Measurements from ENCODE around the gene CALCOCO1.

DNA sequence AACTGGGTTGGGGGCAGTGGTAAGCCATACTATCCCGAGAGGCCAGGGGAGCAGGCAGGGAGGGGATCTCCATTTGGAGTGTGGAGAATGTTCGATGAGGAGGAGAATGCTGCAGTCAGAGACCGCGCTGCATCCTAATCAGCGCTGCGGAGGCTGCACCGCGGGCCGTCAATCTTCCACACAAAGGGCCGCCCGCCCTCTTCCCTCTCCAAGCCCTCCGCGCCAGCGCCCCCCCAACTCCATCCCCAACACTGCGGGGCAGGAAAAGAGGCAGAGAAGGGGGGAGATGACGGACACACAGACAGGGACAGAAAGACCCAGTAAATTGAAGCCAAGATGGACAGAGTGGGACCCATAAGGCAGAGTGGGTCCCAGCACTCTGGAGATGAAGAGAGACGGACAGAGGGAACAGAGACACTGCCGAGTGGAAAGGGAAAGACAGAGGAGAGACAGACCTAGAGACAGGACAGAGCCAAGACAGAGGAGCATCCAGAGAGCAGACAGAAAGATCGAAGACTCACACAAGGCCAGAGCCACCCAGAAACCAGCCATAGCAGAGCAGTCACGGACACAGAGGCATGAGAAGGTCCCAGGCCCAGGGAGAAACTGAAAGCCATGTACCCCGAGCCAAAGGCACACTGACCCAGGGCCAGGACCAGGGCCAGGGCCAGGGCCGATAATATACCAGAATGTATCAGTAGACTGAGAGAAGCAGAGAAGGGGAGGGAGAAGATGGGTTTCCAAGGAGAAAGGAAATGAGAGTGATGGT lies 21.0 kb upstream of the CALCOCO1 start:
- TF ChIP-seq GATA2 (IDR thresholded peaks at IDR 0.05; ENCODE audit: low read depth, low read length) (no peak), GATA3 (IDR thresholded peaks at IDR 0.05; ENCODE audit: low read depth, low read length) (no peak)
